ENCODE data around the gene PLEKHN1.
"Not testable (repeated sequence)": the region's sequence is repeated elsewhere in the genome, so short reads cannot be mapped to it uniquely, and the experiment has no call there.

Gene PLEKHN1

DNA sequence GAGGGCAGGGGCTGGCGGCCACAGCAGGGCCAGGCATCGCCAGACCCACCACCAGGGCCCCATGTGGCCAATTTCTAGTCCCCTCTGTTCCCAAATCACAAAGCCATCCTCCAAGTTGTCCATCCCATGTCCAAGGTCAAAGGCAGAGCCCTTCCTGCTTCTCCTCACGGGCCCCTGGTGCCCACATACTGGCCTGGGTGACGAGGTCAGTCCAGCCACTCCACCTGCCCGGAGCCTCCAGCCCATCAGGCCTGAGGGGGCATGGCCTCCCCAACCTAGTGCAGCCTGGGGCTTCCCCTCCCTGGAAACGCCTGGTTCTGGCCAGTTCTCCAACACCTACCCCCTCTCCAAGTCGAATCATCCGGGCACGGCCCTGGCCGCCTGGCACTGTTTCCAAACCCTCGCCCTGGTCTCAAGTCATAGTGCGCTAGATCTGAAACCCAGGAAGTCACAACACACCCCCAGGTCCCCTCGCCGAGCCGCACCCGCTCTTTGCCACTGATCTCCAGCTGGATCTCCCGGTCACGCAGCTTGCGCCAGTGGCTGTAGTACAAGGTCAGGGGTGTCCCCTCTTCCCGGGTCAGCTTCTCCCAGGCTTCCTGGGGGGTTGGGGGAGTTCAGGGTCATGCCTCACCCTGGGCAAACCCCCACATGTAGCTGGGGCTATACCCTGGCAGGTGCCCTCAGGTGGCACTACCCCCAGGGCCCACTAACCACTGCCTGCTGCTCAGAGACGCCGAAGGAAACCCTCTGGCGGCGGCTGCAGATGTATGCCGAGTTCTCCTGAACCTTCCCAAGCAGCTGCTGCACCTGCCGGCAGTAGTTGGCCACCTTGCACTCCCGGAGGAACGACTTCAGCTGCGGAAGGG lies 20.4 kb upstream of the PLEKHN1 start:
- ChIA-PET POLR2A (interaction anchor here (1.4 to 9.4 kb wide), 4 partner anchors 15 to 40 kb away, joined by 3 to 111 read pairs (median 8); partner anchors contain the start of gene PLEKHN1), CTCF (interaction anchor here (0.9 kb wide), 2 partner anchors 26 to 77 kb away, joined by 3 read pairs; no protein-coding TSS in a partner anchor)
- Histone ChIP-seq H3K36me3 (ENCODE audit: control insufficient read depth in 2 of 2, insufficient read depth in 1 of 2, low read length in 2 of 2) (peaks cover 3 to 78% of the 10 kb centered on the region in 2 experiments; a peak in 2 of 3 replicates), H3K4me3 (ENCODE audit: low read depth, low read length) (no peak overlapping the region), H3K27ac (ENCODE audit: extremely low read depth, low read depth, low read length) (peak overlapping the region; percentile 98), H3K9me3 (ENCODE audit: control insufficient read depth, insufficient read depth, low read depth, low read length) (no peaks in the 10 kb centered on the region), H3K4me1 (ENCODE audit: control insufficient read depth, insufficient read depth, low read length) (peaks cover 19% of the 10 kb centered on the region)
- TF ChIP-seq ZNF10 (tag by site-specific recombination; IDR thresholded peaks at IDR 0.05) = no peak
- TF ChIP-seq, protein P1, sequence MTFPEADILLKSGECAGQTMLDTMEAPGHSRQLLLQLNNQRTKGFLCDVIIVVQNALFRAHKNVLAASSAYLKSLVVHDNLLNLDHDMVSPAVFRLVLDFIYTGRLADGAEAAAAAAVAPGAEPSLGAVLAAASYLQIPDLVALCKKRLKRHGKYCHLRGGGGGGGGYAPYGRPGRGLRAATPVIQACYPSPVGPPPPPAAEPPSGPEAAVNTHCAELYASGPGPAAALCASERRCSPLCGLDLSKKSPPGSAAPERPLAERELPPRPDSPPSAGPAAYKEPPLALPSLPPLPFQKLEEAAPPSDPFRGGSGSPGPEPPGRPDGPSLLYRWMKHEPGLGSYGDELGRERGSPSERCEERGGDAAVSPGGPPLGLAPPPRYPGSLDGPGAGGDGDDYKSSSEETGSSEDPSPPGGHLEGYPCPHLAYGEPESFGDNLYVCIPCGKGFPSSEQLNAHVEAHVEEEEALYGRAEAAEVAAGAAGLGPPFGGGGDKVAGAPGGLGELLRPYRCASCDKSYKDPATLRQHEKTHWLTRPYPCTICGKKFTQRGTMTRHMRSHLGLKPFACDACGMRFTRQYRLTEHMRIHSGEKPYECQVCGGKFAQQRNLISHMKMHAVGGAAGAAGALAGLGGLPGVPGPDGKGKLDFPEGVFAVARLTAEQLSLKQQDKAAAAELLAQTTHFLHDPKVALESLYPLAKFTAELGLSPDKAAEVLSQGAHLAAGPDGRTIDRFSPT (tag by site-specific recombination; IDR thresholded peaks at IDR 0.05) = peak; percentile 82; the same call in 1 of the 2 replicates
- 0 out of 2 replicates have a peak, but pooled peaks have one; percentile 4 for TF ChIP-seq WT1 (tag by site-specific recombination; IDR thresholded peaks at IDR 0.05)
- TF ChIP-seq ZNF530 (tag by site-specific recombination; IDR thresholded peaks at IDR 0.05; ENCODE audit: low read depth) = no peak
- TF ChIP-seq ZNF175 (tag by site-specific recombination; IDR thresholded peaks at IDR 0.05) = no peak
- TF ChIP-seq BCL11B (tag by site-specific recombination; IDR thresholded peaks at IDR 0.05; ENCODE audit: low read depth) = peak; percentile 67
- TF ChIP-seq, protein P2, sequence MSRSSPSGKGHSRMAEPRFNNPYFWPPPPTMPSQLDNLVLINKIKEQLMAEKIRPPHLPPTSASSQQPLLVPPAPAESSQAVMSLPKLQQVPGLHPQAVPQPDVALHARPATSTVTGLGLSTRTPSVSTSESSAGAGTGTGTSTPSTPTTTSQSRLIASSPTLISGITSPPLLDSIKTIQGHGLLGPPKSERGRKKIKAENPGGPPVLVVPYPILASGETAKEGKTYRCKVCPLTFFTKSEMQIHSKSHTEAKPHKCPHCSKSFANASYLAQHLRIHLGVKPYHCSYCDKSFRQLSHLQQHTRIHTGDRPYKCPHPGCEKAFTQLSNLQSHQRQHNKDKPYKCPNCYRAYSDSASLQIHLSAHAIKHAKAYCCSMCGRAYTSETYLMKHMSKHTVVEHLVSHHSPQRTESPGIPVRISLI (tag by site-specific recombination; IDR thresholded peaks at IDR 0.05) = no peak
- TF ChIP-seq ZNF350 (tag by site-specific recombination; IDR thresholded peaks at IDR 0.05) = no peak
- TF ChIP-seq ZSCAN16 (tag by site-specific recombination; IDR thresholded peaks at IDR 0.05) = no peak
- no peak for TF ChIP-seq ZNF610 (tag by site-specific recombination; IDR thresholded peaks at IDR 0.05; ENCODE audit: borderline replicate concordance)
- TF ChIP-seq ZIC2 (tag by site-specific recombination; IDR thresholded peaks at IDR 0.05) = no peak

DNA sequence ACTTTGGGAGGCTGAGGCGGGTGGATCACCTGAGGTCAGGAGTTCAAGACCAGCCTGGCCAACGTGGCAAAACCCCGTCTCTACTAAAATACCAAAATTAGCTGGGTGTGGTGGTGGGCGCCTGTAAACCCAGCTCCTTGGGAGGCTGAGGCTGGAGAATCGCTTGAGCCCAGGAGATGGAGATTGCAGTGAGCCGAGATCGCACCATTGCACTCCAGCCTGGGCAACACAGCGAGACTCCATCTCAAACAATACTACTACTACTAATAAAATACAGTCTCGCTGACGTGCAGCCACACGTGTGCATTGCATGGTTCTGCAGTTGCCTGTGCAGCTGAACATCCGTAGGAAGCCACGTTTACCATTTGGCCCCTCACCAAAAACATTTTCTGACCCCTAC lies 19.5 kb upstream of the PLEKHN1 start:
- not testable (repeated sequence) for H3K9me3 ChIP-seq (ENCODE audit: control insufficient read depth, insufficient read depth, low read depth, low read length); H3K4me3 ChIP-seq (ENCODE audit: low read depth, low read length); H3K27ac ChIP-seq (ENCODE audit: extremely low read depth, low read depth, low read length)
- Histone ChIP-seq H3K36me3 (ENCODE audit: control insufficient read depth in 2 of 2, insufficient read depth in 1 of 2, low read length in 2 of 2) (peaks cover 3 to 87% of the 10 kb centered on the region in 2 experiments; a peak in 2 of 3 replicates), H3K4me1 (ENCODE audit: control insufficient read depth, insufficient read depth, low read length) (peaks cover 14% of the 10 kb centered on the region)
- ChIA-PET CTCF (interaction anchor here (0.9 kb wide), 1 partner anchor 78 kb away, joined by 3 read pairs; no protein-coding TSS in a partner anchor), POLR2A (interaction anchor here (1.4 to 1.6 kb wide), 2 partner anchors 20 to 24 kb away, joined by 3 to 4 read pairs; partner anchors contain the start of gene PLEKHN1)
- TF ChIP-seq, protein P3, sequence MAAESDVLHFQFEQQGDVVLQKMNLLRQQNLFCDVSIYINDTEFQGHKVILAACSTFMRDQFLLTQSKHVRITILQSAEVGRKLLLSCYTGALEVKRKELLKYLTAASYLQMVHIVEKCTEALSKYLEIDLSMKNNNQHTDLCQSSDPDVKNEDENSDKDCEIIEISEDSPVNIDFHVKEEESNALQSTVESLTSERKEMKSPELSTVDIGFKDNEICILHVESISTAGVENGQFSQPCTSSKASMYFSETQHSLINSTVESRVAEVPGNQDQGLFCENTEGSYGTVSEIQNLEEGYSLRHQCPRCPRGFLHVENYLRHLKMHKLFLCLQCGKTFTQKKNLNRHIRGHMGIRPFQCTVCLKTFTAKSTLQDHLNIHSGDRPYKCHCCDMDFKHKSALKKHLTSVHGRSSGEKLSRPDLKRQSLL (tag by site-specific recombination; IDR thresholded peaks at IDR 0.05) = peak; percentile 43; the same call in 1 of the 2 replicates
- TF ChIP-seq BCL11B (tag by site-specific recombination; IDR thresholded peaks at IDR 0.05; ENCODE audit: low read depth) = peak; percentile 59; the same call in 1 of the 2 replicates
- TF ChIP-seq ZNF121 (tag by site-specific recombination; IDR thresholded peaks at IDR 0.05) = peak; percentile 95

DNA sequence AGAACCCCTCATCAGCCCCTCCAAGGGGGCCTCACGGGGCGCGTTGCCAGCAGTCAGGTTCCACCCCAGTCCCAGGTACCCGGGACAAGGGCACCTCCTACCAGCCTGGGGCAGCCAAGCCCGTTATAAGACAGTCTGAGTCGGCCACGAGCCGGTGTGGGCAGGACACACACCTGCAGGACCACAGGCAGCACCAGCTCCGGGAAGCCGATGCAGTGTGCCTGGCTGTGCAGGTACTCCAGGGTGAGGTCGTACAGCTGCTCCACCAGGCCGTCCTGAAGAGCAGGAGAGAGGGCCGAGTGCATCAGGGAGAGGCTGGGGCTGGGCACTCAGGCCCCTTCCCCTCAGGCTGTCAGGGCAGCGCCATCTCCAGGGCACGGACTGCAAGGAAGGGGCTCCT lies 18.3 kb upstream of the PLEKHN1 start:
- TF ChIP-seq ZNF394 (tag by site-specific recombination; IDR thresholded peaks at IDR 0.05; ENCODE audit: borderline replicate concordance) = peak; percentile 61; the same call in 1 of the 2 replicates
- TF ChIP-seq ZNF600 (tag by site-specific recombination; IDR thresholded peaks at IDR 0.05) = peak; percentile 27; the same call in 1 of the 2 replicates
- no peak for TF ChIP-seq HOXC10 (CRISPR knock-in tag; IDR thresholded peaks at IDR 0.05)
- Histone ChIP-seq H3K9me3 (ENCODE audit: control insufficient read depth, insufficient read depth, low read depth, low read length) (no peaks in the 10 kb centered on the region), H3K27ac (ENCODE audit: extremely low read depth, low read depth, low read length) (no peak overlapping the region), H3K4me3 (ENCODE audit: low read depth, low read length) (no peak overlapping the region), H3K4me1 (ENCODE audit: control insufficient read depth, insufficient read depth, low read length) (peaks cover 10% of the 10 kb centered on the region), H3K36me3 (ENCODE audit: control insufficient read depth in 2 of 2, insufficient read depth in 1 of 2, low read length in 2 of 2) (peaks cover 3 to 96% of the 10 kb centered on the region in 2 experiments; a peak in 2 of 3 replicates)
- CTCF ChIA-PET = no interaction called here
- POLR2A ChIA-PET = interaction anchor here (1.1 kb wide), 1 partner anchor 36 kb away, joined by 3 read pairs; no protein-coding TSS in a partner anchor

Measured in HEK293 (cell line).